HG03378 (cell line): ENCODE data around the gene NUP93.

Experiments
- ATAC-seq: cut with Tn5 transposase; IDR thresholded peaks from one replicate; pipeline ENCODE4 v1.9.1; 2021; ENCODE audit warnings: mild to moderate bottlenecking, moderate library complexity; ENCODE audit not compliant: unreplicated experiment

The NUP93 gene

DNA sequence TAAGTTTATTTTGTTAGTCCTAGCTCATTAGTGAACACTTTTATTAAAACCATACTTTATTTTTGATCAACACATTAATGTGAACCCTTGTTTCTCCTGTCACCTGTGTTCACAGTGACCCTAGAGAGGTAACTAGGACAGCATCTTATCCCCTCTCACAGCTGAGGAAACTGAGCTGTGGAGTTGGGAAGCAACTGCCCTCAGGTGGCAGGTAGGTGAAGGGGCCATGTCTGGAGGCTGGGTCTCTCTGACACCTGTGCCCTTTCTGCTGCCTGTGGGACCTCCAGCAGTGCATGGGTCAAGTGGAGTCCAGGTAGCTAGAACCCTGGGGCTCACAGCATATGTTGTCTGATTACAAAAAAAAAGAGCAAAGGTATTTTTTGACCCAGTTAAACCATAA, 112.2 kb downstream of the NUP93 start:
- ATAC-seq = no peak

- ATAC-seq = no peak
These were observed 114.1 kb downstream of the NUP93 start for GRCh38 chr16:56844056-56844455.

DNA sequence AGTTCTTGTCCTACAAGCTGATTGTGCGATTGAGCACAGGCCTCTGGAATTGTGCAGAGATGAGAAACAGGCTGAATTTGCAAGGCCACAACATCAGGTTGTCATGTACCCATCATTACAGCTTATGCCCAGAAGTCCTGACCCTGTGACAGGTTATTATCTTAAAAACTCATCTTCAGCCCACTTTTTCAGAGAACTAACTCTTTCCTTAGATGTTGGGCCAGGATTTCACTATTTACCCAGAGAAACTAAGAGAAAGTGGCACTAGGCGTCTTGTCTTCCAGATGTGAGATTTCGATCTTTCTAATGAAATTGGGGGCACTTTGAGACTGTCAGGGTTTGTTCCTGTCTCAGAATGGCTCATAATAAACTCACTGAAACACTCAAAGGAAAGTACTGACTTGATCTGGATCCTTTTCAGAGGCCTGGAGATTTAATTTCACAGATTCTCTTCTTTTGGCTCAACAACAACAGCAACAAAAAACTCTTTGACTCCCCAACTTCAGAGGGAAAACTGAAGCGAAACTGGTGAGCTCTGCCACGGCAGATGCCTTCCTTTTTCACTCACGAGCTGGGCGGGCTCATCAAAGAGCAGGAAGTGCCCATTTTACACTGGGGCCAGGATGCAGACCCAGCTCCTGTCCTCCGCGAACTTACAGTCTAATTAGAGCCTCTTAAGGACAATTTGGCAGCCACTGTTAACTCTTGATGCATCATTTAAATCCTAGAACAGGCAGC, 117.4 kb downstream of the NUP93 start:
- ATAC-seq = no peak

DNA sequence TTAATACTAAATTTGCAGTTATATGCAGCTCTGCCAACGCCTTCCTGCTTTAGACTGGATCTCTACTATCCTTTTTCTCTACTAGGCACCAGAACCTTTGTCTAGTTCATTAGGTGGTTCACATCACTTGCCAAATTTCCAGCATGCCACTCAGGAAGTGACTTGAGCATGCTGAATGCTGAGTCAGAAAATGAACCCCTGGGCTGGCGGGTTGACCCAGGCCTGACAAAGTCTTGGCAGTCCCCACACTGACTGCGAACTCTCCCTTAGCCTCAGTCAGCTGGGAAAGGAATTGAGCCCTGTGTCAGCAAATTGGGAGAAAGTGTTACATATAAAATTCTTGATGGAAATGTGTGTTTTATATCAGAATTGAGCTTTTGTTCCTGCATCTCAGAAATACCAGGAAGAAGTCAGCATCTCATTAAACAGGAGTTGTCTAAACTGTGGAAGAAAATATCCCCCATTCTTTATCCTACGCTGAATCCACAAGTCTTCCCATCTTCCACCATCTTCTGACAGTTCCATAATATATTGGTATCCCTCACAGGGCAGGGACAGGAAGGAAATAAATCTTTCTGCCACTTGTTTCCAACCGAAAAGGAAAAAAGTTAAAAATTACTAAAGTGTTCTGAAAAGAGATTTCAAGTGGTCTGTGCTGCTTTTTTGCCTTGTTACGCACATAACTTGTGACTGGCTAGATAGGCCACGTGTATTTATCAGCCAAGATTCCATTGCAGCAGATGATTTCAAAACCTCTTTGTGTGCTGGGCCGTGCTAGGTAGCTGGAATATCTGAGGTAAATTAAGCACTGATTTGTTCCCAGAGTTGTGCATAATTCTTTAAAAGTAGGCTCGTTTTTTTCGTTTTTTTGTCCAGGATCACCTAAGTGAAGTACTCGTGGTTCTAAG, 118.4 kb downstream of the NUP93 start:
- ATAC-seq = no peak

DNA sequence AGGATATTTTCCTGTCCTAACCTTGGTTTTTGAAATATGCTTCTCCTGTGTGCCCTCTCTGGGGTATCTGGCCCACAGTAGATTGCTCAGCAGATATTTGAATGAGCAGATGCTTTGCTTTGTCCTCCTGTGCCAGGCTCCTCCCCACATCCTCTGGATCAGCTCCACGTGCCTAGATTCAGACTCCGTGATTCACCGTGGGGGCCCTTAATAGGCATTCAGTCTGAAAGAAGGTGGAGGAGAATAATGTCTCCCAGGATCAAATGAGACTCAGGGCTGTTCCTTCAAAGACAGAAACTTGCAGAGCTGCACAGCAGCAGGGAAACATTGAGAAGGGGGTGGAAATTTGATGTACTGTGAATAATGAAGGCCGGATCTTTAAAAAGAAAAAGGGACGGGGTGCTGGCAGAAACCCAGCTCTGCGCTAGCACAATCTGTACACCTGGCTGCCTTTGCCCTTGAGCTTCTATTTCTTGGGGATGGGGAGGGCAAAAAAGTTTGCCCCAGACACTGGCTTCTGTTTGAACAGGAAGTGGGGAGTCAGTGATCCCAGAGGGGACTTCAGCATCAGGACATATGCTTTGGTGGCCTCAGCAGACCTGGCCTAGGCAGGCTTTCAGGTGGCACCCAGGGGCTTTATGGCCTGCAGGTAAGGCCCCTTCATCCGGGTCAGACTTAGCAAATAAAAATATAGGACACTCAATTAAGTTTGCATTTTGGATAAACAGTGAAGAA, 119.2 kb downstream of the NUP93 start:
- ATAC-seq = no peak

DNA sequence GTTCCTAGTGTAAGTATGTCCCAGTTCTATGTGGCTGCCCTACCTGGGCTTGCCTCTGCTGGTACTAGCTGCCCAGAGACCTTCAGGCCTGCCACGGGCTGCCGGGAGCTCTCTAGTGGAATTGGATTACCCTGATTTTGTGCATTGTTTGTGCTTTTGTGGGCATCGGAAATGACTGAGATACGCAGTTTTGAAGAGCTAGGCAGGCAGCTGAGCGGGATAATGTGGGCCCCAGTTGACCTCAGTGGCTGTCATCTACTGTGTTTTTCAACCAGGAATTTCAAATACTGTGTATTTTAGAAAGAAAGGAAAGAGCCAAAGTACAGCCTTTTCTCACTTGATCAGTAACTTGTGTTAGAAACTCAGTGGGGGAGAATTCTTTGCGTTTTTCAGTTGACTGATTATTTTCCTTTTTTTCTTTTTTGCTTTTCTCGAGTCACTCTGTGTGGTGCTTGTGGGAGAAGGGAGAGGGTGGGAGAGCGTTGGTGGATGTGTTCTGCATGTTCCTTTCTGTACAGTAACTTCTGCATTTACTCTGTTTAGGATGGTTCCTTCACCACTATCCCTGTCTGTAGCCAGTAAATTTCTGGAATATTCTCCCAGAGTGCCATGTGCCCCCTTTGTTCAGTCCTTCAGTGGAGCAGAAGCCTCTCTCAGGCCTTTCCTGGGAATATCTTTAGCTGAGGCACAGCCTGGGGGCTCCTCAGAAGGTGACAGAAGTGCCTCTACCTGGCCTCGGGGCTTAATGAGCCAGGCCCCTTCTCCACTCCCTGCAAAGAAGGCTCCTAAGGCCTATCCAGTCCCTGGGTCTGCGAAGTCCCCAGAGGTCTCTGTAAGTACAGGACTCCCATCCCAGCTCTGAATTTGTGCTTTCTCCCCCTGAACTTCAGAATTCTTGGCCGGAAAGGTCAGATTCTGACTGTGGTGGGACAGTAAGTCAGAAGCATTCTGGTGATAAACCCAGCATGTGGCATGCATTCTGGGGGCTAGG, 120.1 kb downstream of the NUP93 start:
- no peak for ATAC-seq

DNA sequence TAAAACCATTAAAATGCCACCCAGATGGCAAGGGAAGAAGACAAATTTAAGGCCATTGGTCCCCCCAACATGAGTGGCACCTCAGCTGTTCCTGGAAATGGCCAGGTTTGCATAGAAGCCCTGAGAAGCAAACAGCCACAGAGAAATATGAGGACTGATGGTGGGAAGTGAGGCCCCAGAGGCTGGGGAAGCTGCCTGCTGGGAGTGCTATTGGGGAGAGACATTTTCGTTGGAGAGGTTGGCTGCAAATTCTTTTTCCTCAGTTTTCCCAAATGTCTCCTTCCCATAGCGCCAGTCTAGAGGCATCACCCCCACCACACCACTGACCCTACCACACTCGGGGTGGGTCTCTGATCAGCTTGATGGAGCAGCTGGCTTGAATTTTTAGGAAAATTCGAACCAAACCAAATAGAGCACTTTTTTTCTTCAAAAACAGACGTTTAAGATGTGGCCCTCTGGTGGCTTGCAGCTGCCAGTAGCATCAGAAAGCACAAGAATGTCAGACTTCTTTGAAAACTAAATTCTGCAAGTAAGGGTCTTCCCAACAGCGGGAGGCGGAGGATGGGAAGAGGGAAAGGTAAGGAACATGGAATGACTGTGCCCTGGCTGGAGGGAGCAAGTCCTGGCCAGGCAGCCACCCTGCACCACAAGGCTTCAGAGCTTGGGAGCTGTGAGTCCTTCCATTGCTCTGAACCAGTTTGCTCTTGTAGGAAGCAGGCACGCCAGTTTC, 121.9 kb downstream of the NUP93 start:
- ATAC-seq = no peak

DNA sequence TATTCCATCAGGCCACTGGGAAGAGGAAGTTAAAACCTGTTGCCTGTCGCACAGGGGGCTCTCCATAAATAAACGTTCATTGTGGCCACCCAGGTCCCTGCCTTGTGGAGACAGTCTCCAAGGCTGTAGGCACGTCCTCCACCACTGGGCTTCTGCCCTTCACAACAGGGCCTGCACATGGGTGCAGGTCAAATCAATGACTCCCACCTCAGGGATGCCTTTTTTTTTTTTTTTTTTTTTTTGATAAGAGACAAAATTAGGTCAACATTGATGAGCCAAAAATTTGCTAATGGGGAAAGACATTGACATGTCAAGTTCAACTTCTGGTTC, 122.4 kb downstream of the NUP93 start:
- ATAC-seq = no peak

DNA sequence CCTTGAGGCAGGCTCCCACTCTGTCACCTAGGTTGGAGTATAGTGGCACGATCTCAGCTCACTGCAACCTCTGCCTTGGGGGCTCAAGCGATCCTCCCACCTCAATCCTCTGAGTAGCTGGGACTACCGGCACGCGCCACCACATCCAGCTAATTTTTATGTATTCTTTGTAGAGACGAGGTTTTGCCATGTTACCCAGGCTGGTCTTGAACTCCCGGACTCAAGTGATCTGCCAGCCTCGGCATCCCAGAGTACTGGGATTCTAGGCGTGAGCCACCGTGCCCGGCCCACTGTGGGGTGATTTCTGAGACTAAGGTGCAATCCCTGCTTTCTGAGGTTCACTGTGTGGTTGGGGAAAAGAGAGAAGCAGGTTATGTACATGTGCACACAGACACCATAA, 123.0 kb downstream of the NUP93 start:
- ATAC-seq = no peak

DNA sequence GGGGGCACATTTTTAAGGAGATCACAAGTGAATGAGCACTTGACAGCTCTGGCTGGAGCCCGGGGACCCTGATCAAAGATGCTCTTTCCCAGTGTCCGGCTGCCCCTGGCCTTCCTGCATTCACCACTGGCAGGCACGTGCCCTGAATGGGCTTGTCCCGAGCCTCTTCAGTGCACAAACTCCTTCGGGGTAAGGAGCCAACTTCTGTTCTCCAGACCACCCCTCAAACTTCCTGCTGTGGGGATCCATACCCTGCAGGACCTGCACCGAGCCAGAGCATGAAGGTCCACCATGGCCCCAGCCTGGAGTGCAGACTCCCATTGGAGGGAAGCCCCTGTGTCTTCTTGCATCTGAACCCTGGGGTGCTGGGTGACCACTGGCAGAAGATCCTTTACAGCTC, 125.3 kb downstream of the NUP93 start:
- ATAC-seq = no peak

DNA sequence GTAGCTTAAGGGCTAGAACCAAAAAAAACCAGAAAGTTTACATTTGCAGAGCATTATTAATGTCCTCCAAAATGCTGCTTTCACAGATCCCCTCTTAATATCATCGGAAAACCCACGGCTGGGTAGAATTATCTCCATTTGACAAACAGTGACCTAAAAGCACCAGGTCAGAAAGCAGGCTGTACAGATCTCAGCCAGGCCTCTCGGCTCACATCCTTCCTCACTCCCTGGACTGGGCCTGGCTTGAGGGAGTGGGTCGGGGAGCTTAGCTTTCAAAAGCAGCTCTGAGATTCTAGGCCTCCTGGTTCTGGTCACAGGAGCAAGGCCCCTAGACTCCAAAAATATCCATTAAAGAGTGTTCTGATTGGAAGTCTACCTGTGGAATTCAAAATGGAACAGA, 126.0 kb downstream of the NUP93 start:
- no peak for ATAC-seq

GRCh38 chr16:56856876-56857447, 127.0 kb downstream of the NUP93 start:
- no peak for ATAC-seq

DNA sequence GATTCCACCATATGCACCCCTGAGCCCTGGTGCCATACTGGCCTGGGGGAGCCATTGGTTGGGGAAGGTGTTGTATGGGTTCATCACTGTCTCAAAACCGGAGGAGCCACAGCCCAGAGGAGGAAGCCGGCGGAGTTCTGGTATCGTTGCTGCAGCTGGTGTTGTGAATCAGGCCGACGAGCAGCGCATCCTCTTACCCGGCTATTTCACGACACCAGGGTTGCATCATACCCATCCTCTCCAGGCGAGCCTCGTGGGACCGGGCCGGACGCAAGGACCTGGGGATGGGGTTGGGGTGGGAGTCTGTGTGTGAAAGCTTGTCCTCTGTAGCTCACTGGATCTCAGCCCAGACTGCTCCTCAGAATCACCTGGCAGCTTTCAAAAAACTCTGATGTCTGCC, 128.4 kb downstream of the NUP93 start:
- no peak for ATAC-seq

DNA sequence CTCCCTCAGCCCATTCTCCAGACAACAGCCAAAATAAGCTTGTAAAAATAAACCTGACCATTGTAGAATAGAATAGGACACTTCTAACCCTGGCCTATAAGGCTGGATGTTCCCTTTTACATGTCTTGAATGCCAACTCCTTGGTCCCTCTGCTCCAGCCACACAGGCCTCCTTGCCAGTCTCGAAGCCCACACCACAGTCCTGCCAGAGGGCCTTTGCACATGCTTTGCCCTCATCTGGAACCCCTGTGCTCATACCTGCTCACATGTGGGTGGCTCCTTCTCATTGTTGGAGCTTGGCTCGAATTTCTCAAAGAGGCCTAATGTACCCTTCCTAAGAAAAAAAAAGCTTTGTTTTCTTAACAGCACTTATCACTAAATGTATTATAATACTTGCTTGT, 129.7 kb downstream of the NUP93 start:
- ATAC-seq = no peak

DNA sequence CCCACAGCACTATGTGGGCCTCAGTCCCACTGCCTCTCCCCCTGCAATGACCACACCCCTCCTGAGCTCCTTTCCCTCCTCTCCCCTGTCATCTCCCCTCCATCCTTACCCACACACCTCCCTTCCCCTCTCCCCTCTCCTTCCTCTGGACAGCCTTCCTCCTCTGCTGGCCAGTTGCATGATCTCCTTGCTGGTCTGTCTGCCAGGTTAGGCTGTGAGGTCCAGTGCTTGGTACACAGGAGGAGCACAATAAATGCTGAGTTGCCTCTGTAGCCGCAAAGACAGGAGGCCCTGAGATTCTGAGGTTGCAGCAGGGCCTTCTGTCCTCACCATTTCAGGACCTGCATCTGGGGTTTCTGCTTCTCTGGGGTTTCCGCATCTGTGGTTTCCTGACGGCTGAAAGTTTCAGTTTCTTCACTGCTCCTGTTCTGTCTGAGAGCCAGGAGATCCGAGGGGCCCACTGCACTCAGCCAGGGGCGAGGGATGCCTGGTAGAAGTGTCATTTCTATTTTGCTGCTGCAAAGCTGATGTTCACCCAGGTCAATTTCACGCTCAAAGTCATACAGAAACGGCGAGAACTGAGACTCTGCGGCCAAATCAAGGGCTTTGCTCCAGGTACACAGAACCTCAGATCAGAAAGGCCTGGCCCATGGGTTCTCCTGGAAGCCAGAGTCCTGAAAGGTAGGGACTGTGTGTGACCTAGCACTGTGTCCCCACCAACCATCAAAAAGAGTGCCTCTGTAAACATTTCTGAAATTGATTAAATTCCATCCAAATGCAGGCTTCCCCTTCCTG, 130.5 kb downstream of the NUP93 start:
- ATAC-seq = peak; percentile 78

GRCh38 chr16:56861092-56861610, 131.2 kb downstream of the NUP93 start:
- no peak for ATAC-seq

- ATAC-seq = no peak
These were observed 131.8 kb downstream of the NUP93 start for GRCh38 chr16:56861756-56862155.

GRCh38 chr16:56862776-56863175, 132.8 kb downstream of the NUP93 start:
- no peak for ATAC-seq
